GM23338 (cell line): ENCODE measurements around the gene CELF2. TPM values are rescaled to one million over a fixed set of nuclear protein-coding genes. Genes with fewer than 3 reads are reported as not detected.

ENCODE experiments used
- ATAC-seq: fragments of 200-7000 bp; cut with Tn5 transposase; 3 replicates; pipeline ENCODE4 v1.9.1; 2020
- DNase-seq: peaks from one replicate; pipeline ENCODE4 v3.0.0-alpha.2; 2015; ENCODE audit warnings: low spot score
- H2AFZ ChIP-seq: fragments of 200-600 bp; sonication (generic); 2 replicates; pipeline ENCODE4 v1.8.0; 2016; ENCODE audit warnings: antibody characterized with exemption, mild to moderate bottlenecking, moderate library complexity
- H3F3A ChIP-seq: fragments of 200-600 bp; sonication (generic); replicated peaks from 2 replicates; pipeline ENCODE4 v1.8.0; 2017; ENCODE audit warnings: antibody characterized with exemption, mixed run types, low read depth
- H3K27ac ChIP-seq: fragments of 200-600 bp; sonication (generic); 2 replicates; pipeline ENCODE4 v1.6.1; 2016; ENCODE audit warnings: low read depth
- H3K27me3 ChIP-seq: fragments of 200-600 bp; sonication (generic); 2 replicates; pipeline ENCODE4 v1.8.0; 2016; ENCODE audit warnings: mild to moderate bottlenecking, mixed run types, moderate library complexity; ENCODE audit not compliant: insufficient read depth
- H3K36me3 ChIP-seq: fragments of 200-600 bp; sonication (generic); 2 replicates; pipeline ENCODE4 v1.8.0; 2016; ENCODE audit warnings: mild to moderate bottlenecking; ENCODE audit not compliant: insufficient read depth
- H3K4me1 ChIP-seq: fragments of 200-600 bp; sonication (generic); 2 replicates; pipeline ENCODE4 v1.8.0; 2016; ENCODE audit warnings: mild to moderate bottlenecking, moderate library complexity; ENCODE audit not compliant: insufficient read depth
- H3K4me2 ChIP-seq: fragments of 200-600 bp; sonication (generic); 2 replicates; pipeline ENCODE4 v1.7.1; 2017; ENCODE audit warnings: mixed run types
- H3K4me3 ChIP-seq: fragments of 200-600 bp; sonication (generic); 2 replicates; pipeline ENCODE4 v1.6.1; 2016; ENCODE audit warnings: mixed run types
- H3K79me2 ChIP-seq: fragments of 200-600 bp; sonication (generic); replicated peaks from 2 replicates; pipeline ENCODE4 v1.8.0; 2017; ENCODE audit warnings: mild to moderate bottlenecking; ENCODE audit not compliant: insufficient read depth
- H3K9me2 ChIP-seq: fragments of 200-600 bp; sonication (generic); 2 replicates; pipeline ENCODE4 v1.8.0; 2017; ENCODE audit not compliant: insufficient read depth
- H4K20me1 ChIP-seq: fragments of 200-600 bp; sonication (generic); replicated peaks from 2 replicates; pipeline ENCODE4 v1.8.0; 2017; ENCODE audit warnings: mild to moderate bottlenecking; ENCODE audit not compliant: insufficient read depth
- H3K27ac Mint-ChIP-seq: 2 replicates; pipeline ENCODE4 v1.8.0; 2020; ENCODE audit warnings: inconsistent platforms, mild to moderate bottlenecking, moderate library complexity, mixed read lengths
- H3K27me3 Mint-ChIP-seq: 3 replicates; pipeline ENCODE4 v1.8.0; 2022; ENCODE audit warnings: low read depth, mild to moderate bottlenecking, moderate library complexity, mixed read lengths, inconsistent platforms; ENCODE audit not compliant: insufficient read depth, poor library complexity
- H3K36me3 Mint-ChIP-seq: 3 replicates; pipeline ENCODE4 v1.8.0; 2021; ENCODE audit warnings: low read depth, mild to moderate bottlenecking, inconsistent platforms, moderate library complexity, mixed read lengths
- H3K4me1 Mint-ChIP-seq: 3 replicates; pipeline ENCODE4 v1.8.0; 2020; ENCODE audit warnings: mild to moderate bottlenecking, inconsistent platforms, mixed read lengths
- H3K4me3 Mint-ChIP-seq: 3 replicates; pipeline ENCODE4 v1.8.0; 2021; ENCODE audit warnings: moderate library complexity, mild to moderate bottlenecking, inconsistent platforms, mixed read lengths
- H3K9me3 Mint-ChIP-seq: 3 replicates; pipeline ENCODE4 v1.8.0; 2020; ENCODE audit warnings: moderate library complexity, mild to moderate bottlenecking, inconsistent platforms, mixed read lengths
- CREB1 ChIP-seq: fragments of 250-450 bp; sonication (Bioruptor Pico); IDR thresholded peaks from 2 replicates; pipeline ENCODE4 v1.5.0; 2020; ENCODE audit warnings: low read depth, mild to moderate bottlenecking, moderate library complexity
- CTCF ChIP-seq, 2 experiments: fragments of 200-600 bp in 1 of 2; sonication (generic) in 1 of 2; conservative IDR thresholded peaks; 2 replicates each; pipeline versions ENCODE4 v1.5.1 to v1.6.1; 2016 to 2017; ENCODE audit warnings: antibody characterized with exemption in 2 of 2, low read depth in 2 of 2, mild to moderate bottlenecking in 2 of 2, moderate library complexity in 1 of 2
- JUNB ChIP-seq: IDR thresholded peaks from one replicate; pipeline ENCODE4 v1.6.1; 2016; ENCODE audit warnings: antibody characterized with exemption; ENCODE audit not compliant: unreplicated experiment
- POLR2AphosphoS5 ChIP-seq: IDR thresholded peaks from 2 replicates; pipeline ENCODE4 v1.6.1; 2016; ENCODE audit warnings: antibody characterized with exemption, low read depth
- REST ChIP-seq: IDR thresholded peaks from one replicate; pipeline ENCODE4 v1.6.1; 2018; ENCODE audit warnings: antibody characterized with exemption; ENCODE audit not compliant: unreplicated experiment
- ZNF331 ChIP-seq: fragments of 250-450 bp; sonication (Bioruptor Pico); IDR thresholded peaks from 2 replicates; pipeline ENCODE4 v1.5.0; 2020; ENCODE audit warnings: low read depth, mild to moderate bottlenecking, moderate library complexity
- polyA plus RNA-seq: library from polyadenylated mRNA; unstranded; fragments of >200 nt; fragmentation: Nextera tagmentation; extraction: Ambion mirVana; gene quantifications from 2 replicates; pipeline ENCODE4 v1.2.1, GENCODE V29; 2016
- total RNA-seq: library from RNA; depleted of rRNA; stranded (reverse); fragments of >200 nt; shearing (Covaris generic); gene quantifications from 2 replicates; pipeline ENCODE4 v1.2.3, GENCODE V29; 2014
- TF ChIP-seq, protein P1 (sequence below): IDR thresholded peaks from 2 replicates; pipeline ENCODE4 v1.6.1; 2016; ENCODE audit warnings: antibody characterized with exemption
- TF ChIP-seq, protein P2 (sequence below): fragments of 250-450 bp; sonication (Bioruptor Pico); IDR thresholded peaks from 2 replicates; pipeline ENCODE4 v1.5.0; 2020; ENCODE audit warnings: mild to moderate bottlenecking, moderate library complexity

Gene CELF2
- total and polyA plus RNA-seq, 2 experiments from 2014 or later = 18.1 to 22.5 TPM

DNA sequence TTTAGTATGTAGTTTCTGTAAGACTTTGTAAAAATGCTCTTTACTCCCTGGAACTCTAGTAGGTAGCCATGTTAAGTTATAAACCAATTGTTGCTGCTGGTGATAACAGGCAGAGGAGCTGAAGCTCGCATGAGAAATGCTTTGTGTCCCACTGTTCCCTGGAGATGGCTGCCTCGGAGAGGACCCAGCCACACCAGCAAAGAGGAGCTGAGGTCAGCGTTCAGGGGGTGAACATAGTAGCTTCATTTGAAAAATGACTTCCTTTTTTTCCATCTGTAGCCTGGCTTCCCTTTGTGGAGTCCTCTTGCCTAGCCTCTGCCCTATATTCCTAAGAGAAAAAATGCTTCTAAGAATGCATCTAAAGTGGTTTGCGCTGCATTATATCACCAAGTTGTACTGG lies 20.3 kb downstream of the CELF2 start (continued):
- TF ChIP-seq REST (no peak), JUNB (no peak), CTCF (conservative IDR thresholded peaks at IDR 0.05; ENCODE audit: low read depth in 2 of 2) (no peak)
- TF ChIP-seq, protein P1, sequence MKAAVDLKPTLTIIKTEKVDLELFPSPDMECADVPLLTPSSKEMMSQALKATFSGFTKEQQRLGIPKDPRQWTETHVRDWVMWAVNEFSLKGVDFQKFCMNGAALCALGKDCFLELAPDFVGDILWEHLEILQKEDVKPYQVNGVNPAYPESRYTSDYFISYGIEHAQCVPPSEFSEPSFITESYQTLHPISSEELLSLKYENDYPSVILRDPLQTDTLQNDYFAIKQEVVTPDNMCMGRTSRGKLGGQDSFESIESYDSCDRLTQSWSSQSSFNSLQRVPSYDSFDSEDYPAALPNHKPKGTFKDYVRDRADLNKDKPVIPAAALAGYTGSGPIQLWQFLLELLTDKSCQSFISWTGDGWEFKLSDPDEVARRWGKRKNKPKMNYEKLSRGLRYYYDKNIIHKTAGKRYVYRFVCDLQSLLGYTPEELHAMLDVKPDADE = no peak

GRCh38 chr10:11042357-11042756 lies 24.7 kb downstream of the CELF2 start:
- H3F3A ChIP-seq = no peaks in the 10 kb centered on the region
- H3K4me3 Mint-ChIP-seq = no peak overlapping the region
- no peaks in the 10 kb centered on the region for H3K36me3 Mint-ChIP-seq
- H3K79me2 ChIP-seq = peaks cover 15% of the 10 kb centered on the region; the same call in 1 of the 2 replicates
- H3K27me3 Mint-ChIP-seq = peaks cover 1% of the 10 kb centered on the region
- no peak for ATAC-seq
- H4K20me1 ChIP-seq = no peaks in the 10 kb centered on the region
- H3K27ac Mint-ChIP-seq = no peak overlapping the region
- H2AFZ ChIP-seq = no peak overlapping the region
- no peak for DNase-seq
- peaks cover 22% of the 10 kb centered on the region for H3K4me1 Mint-ChIP-seq
- no peaks in the 10 kb centered on the region for H3K36me3 ChIP-seq
- H3K9me2 ChIP-seq = no peaks in the 10 kb centered on the region
- H3K27ac ChIP-seq = no peak overlapping the region
- no peak overlapping the region for H3K4me3 ChIP-seq
- peaks cover 3% of the 10 kb centered on the region; the same call in 1 of the 2 replicates for H3K4me1 ChIP-seq
- no peaks in the 10 kb centered on the region for H3K27me3 ChIP-seq
- no peaks in the 10 kb centered on the region for H3K9me3 Mint-ChIP-seq
- H3K4me2 ChIP-seq = no peak overlapping the region
- no peak for TF ChIP-seq CTCF (conservative IDR thresholded peaks at IDR 0.05; ENCODE audit: low read depth in 2 of 2)
- TF ChIP-seq POLR2AphosphoS5 = no peak
- TF ChIP-seq, protein P2, sequence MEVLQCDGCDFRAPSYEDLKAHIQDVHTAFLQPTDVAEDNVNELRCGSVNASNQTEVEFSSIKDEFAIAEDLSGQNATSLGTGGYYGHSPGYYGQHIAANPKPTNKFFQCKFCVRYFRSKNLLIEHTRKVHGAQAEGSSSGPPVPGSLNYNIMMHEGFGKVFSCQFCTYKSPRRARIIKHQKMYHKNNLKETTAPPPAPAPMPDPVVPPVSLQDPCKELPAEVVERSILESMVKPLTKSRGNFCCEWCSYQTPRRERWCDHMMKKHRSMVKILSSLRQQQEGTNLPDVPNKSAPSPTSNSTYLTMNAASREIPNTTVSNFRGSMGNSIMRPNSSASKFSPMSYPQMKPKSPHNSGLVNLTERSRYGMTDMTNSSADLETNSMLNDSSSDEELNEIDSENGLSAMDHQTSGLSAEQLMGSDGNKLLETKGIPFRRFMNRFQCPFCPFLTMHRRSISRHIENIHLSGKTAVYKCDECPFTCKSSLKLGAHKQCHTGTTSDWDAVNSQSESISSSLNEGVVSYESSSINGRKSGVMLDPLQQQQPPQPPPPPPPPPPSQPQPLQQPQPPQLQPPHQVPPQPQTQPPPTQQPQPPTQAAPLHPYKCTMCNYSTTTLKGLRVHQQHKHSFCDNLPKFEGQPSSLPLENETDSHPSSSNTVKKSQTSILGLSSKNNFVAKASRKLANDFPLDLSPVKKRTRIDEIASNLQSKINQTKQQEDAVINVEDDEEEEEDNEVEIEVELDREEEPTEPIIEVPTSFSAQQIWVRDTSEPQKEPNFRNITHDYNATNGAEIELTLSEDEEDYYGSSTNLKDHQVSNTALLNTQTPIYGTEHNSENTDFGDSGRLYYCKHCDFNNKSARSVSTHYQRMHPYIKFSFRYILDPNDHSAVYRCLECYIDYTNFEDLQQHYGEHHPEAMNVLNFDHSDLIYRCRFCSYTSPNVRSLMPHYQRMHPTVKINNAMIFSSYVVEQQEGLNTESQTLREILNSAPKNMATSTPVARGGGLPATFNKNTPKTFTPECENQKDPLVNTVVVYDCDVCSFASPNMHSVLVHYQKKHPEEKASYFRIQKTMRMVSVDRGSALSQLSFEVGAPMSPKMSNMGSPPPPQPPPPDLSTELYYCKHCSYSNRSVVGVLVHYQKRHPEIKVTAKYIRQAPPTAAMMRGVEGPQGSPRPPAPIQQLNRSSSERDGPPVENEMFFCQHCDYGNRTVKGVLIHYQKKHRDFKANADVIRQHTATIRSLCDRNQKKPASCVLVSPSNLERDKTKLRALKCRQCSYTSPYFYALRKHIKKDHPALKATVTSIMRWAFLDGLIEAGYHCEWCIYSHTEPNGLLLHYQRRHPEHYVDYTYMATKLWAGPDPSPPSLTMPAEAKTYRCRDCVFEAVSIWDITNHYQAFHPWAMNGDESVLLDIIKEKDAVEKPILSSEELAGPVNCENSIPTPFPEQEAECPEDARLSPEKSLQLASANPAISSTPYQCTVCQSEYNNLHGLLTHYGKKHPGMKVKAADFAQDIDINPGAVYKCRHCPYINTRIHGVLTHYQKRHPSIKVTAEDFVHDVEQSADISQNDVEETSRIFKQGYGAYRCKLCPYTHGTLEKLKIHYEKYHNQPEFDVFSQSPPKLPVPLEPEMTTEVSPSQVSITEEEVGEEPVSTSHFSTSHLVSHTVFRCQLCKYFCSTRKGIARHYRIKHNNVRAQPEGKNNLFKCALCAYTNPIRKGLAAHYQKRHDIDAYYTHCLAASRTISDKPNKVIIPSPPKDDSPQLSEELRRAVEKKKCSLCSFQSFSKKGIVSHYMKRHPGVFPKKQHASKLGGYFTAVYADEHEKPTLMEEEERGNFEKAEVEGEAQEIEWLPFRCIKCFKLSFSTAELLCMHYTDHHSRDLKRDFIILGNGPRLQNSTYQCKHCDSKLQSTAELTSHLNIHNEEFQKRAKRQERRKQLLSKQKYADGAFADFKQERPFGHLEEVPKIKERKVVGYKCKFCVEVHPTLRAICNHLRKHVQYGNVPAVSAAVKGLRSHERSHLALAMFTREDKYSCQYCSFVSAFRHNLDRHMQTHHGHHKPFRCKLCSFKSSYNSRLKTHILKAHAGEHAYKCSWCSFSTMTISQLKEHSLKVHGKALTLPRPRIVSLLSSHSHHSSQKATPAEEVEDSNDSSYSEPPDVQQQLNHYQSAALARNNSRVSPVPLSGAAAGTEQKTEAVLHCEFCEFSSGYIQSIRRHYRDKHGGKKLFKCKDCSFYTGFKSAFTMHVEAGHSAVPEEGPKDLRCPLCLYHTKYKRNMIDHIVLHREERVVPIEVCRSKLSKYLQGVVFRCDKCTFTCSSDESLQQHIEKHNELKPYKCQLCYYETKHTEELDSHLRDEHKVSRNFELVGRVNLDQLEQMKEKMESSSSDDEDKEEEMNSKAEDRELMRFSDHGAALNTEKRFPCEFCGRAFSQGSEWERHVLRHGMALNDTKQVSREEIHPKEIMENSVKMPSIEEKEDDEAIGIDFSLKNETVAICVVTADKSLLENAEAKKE (CRISPR knock-in tag) = no peak
- TF ChIP-seq, protein P1 = no peak
- TF ChIP-seq JUNB = no peak
- TF ChIP-seq ZNF331 (CRISPR knock-in tag) = no peak
- TF ChIP-seq CREB1 (CRISPR knock-in tag) = no peak
